Kidney epithelial cell (primary cell): Measurements from ENCODE around the gene GATA1. TPM values are rescaled to one million over a fixed set of nuclear protein-coding genes. Genes with fewer than 3 reads are reported as not detected.
A peak's percentile ranks its signal among the peaks of the same experiment; 100 is the strongest.

Experiments used
- DNase-seq: peaks from one replicate; pipeline ENCODE4 v3.0.0-alpha.2; 2010; ENCODE audit warnings: low read depth
- H3K27me3 ChIP-seq: 2 replicates; pipeline ENCODE4 v1.6.0; 2011; ENCODE audit warnings: low read length; ENCODE audit not compliant: control insufficient read depth, insufficient read depth
- H3K36me3 ChIP-seq: 2 replicates; pipeline ENCODE4 v1.5.1; 2011; ENCODE audit warnings: low read length; ENCODE audit not compliant: control insufficient read depth, insufficient read depth
- H3K4me3 ChIP-seq: 2 replicates; pipeline ENCODE4 v1.5.1; 2011; ENCODE audit warnings: low read depth, mild to moderate bottlenecking, control low read depth, low read length
- CTCF ChIP-seq: IDR thresholded peaks from 2 replicates; pipeline ENCODE4 v1.5.1; 2011; ENCODE audit warnings: mild to moderate bottlenecking, moderate library complexity, low read length, control low read depth, inconsistent platforms; ENCODE audit not compliant: insufficient read depth, poor library complexity, severe bottlenecking
- total RNA-seq: library from RNA; depleted of rRNA; stranded (reverse); fragments of >200 nt; gene quantifications from 2 replicates; pipeline ENCODE4 v1.2.3, GENCODE V29; 2015

The GATA1 gene
- total RNA-seq, 1 donor from 2014 or later, result not detected

GRCh38 chrX:48834383-48834709 is 48.0 kb downstream of the GATA1 start:
- no peak overlapping the region for H3K4me3 ChIP-seq
- H3K36me3 ChIP-seq, result no peaks in the 10 kb centered on the region
- DNase-seq, result no peak
- TF ChIP-seq CTCF, result no peak
- H3K27me3 ChIP-seq, result peaks cover 8% of the 10 kb centered on the region

GRCh38 chrX:48835524-48836329 is 49.3 kb downstream of the GATA1 start, which contains the start of gene PCSK1N:
Gene PCSK1N (minus strand): TSS chrX:48835610. CDS start chrX:48835532, 78 bp downstream.
- TF ChIP-seq CTCF, result no peak
- peak; percentile 14 for DNase-seq
- H3K27me3 ChIP-seq, result peaks cover 8% of the 10 kb centered on the region
- no peaks in the 10 kb centered on the region for H3K36me3 ChIP-seq
- H3K4me3 ChIP-seq, result peak within 1 kb of the TSS; percentile 51

GRCh38 chrX:48839686-48840085 is 53.3 kb downstream of the GATA1 start:
- no peak for TF ChIP-seq CTCF
- DNase-seq, result no peak
- Histone ChIP-seq H3K4me3 (no peak overlapping the region), H3K27me3 (peaks cover 4% of the 10 kb centered on the region), H3K36me3 (no peaks in the 10 kb centered on the region)

Other genes starting within 250 kb of the GATA1 start
- 6.6 and 10.4 TPM in 2 replicates for gene TBC1D25, start 246.9 kb upstream of the GATA1 start, total RNA-seq
- gene RBM3, start 212.1 kb upstream of the GATA1 start, total RNA-seq, result 264 and 285 TPM in 2 replicates
- 117 and 122 TPM in 2 replicates for gene WDR13, start 189.1 kb upstream of the GATA1 start, total RNA-seq
- gene WAS, start 102.8 kb upstream of the GATA1 start, total RNA-seq, result 2.2 TPM in 1 of 2 replicates, not detected in the other
- 7.6 and 10.9 TPM in 2 replicates for gene SUV39H1, start 89.9 kb upstream of the GATA1 start, total RNA-seq
- gene GLOD5, start 24.8 kb upstream of the GATA1 start, total RNA-seq, result not detected in 2 replicates
- gene HDAC6, start 15.5 kb downstream of the GATA1 start, total RNA-seq, result 52.5 and 62.6 TPM in 2 replicates
- not detected in 2 replicates for gene ERAS, start 39.9 kb downstream of the GATA1 start, total RNA-seq
- gene PCSK1N, start 49.0 kb downstream of the GATA1 start, total RNA-seq, result 42.5 and 66.6 TPM in 2 replicates
- 89.4 and 100 TPM in 2 replicates for gene TIMM17B, start 111.2 kb downstream of the GATA1 start, total RNA-seq
- gene PQBP1, start 111.3 kb downstream of the GATA1 start, total RNA-seq, result 73.2 and 92.5 TPM in 2 replicates
- gene SLC35A2, start 125.1 kb downstream of the GATA1 start, total RNA-seq, result 34.3 and 40.9 TPM in 2 replicates
- gene PIM2, start 132.4 kb downstream of the GATA1 start, total RNA-seq, result 6.8 and 7.9 TPM in 2 replicates
- 51.7 and 56.0 TPM in 2 replicates for gene OTUD5, start 171.0 kb downstream of the GATA1 start, total RNA-seq
- 0.67 and 1.6 TPM in 2 replicates for gene KCND1, start 185.3 kb downstream of the GATA1 start, total RNA-seq
- 25.8 and 31.1 TPM in 2 replicates for gene GRIPAP1, start 215.7 kb downstream of the GATA1 start, total RNA-seq